Smooth muscle cell (in vitro differentiated cells): ENCODE measurements around the gene FUZ. TPM values are rescaled to one million over a fixed set of nuclear protein-coding genes. Genes with fewer than 3 reads are reported as not detected.

Experiments
- DNase-seq: peaks from one replicate; lab custom pipeline; 2025; ENCODE audit not compliant: unreplicated experiment; lab: John Stamatoyannopoulos, UW
- H2AFZ ChIP-seq: fragments of 200-600 bp; sonication (generic); 2 replicates; pipeline ENCODE4 v1.6.0; 2016; ENCODE audit warnings: antibody characterized with exemption, low read depth, mild to moderate bottlenecking
- H3F3A ChIP-seq: fragments of 200-600 bp; sonication (generic); 2 replicates; pipeline ENCODE4 v1.6.0; 2017; ENCODE audit warnings: antibody characterized with exemption, low read depth
- H3K27ac ChIP-seq: fragments of 200-600 bp; sonication (generic); 2 replicates; pipeline ENCODE4 v1.5.1; 2016; ENCODE audit warnings: low read depth, mild to moderate bottlenecking
- H3K27me3 ChIP-seq: fragments of 200-600 bp; sonication (generic); 2 replicates; pipeline ENCODE4 v1.6.1; 2016; ENCODE audit warnings: low read depth, mild to moderate bottlenecking
- H3K36me3 ChIP-seq: fragments of 200-600 bp; sonication (generic); 2 replicates; pipeline ENCODE4 v1.5.1; 2016; ENCODE audit warnings: low read depth
- H3K4me1 ChIP-seq: fragments of 200-600 bp; sonication (generic); 2 replicates; pipeline ENCODE4 v1.5.1; 2016; ENCODE audit warnings: low read depth
- H3K4me2 ChIP-seq: fragments of 200-600 bp; sonication (generic); 2 replicates; pipeline ENCODE4 v1.6.0; 2016; ENCODE audit warnings: mild to moderate bottlenecking
- H3K4me3 ChIP-seq: fragments of 200-600 bp; sonication (generic); 2 replicates; pipeline ENCODE4 v1.5.1; 2016; ENCODE audit warnings: mild to moderate bottlenecking
- H3K79me2 ChIP-seq: fragments of 200-600 bp; sonication (generic); 2 replicates; pipeline ENCODE4 v1.6.0; 2016; ENCODE audit warnings: low read depth, mild to moderate bottlenecking
- H3K9ac ChIP-seq: fragments of 200-600 bp; sonication (generic); 2 replicates; pipeline ENCODE4 v1.6.0; 2016; ENCODE audit warnings: low read depth
- H3K9me3 ChIP-seq: fragments of 200-600 bp; sonication (generic); replicated peaks from 2 replicates; pipeline ENCODE4 v1.5.1; 2016; ENCODE audit warnings: low read depth
- H4K20me1 ChIP-seq: fragments of 200-600 bp; sonication (generic); 2 replicates; pipeline ENCODE4 v1.6.0; 2016; ENCODE audit warnings: low read depth
- WGBS: methylation state at CpG from one replicate; pipeline ENCODE4 v1.1.7; 2016; ENCODE audit warnings: low lambda C conversion rate; 5-methylcytosine and 5-hydroxymethylcytosine counted together
- polyA plus RNA-seq: library from polyadenylated mRNA; unstranded; fragments of >200 nt; fragmentation: Nextera tagmentation; extraction: Ambion mirVana; gene quantifications from 2 replicates; pipeline ENCODE4 v1.2.1, GENCODE V29; 2016
- total RNA-seq: library from RNA; depleted of rRNA; stranded (reverse); fragments of >200 nt; gene quantifications from 2 replicates; pipeline ENCODE4 v1.2.3, GENCODE V29; 2014
- TF ChIP-seq, protein P1 (sequence below): fragments of 200-600 bp; sonication (generic); IDR thresholded peaks from 2 replicates; pipeline ENCODE4 v1.5.1; 2017; ENCODE audit warnings: borderline replicate concordance, mild to moderate bottlenecking, antibody characterized with exemption; ENCODE audit not compliant: insufficient read depth, poor library complexity, severe bottlenecking

FUZ gene
- total and polyA plus RNA-seq, 2 experiments from 2014 or later, result 16.2 to 18.3 TPM

DNA sequence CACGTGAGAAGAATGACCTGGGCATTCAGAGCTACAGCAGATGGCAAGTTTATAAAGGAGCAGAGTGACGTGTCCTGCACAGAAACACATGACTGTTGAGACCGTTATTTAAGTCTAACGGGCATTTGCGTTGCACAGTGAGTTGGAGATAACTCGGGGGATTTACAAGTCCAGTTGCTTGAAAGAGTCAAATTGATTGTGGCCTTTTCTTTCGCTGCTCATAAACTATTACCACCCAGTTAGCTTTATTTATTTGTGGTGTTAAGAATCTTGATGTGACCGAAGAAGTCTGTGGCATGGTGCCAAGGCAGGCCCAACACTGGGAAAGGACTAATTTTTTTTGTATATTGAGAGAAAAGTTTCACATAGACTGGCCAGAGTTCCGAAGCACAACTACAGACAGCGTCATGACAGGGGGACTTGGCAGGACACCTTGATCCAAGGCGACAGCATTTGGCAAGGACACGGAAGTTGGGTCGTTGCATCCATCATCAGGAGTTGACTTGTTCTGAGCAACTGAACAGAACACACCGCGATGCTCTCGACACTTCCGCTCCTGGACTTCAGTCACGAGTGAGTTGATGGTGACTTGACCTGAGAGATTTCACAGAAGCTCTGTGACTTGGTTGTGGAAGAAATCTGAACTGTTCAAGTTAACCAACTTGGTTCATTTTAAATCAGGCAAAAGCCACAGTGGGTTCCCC, 25.9 kb upstream of the FUZ start:
- Histone ChIP-seq H3K9ac (no peak overlapping the region), H3F3A (no peaks in the 10 kb centered on the region), H3K9me3 (no peaks in the 10 kb centered on the region), H3K4me2 (no peak overlapping the region), H3K4me3 (no peak overlapping the region), H3K27ac (no peak overlapping the region), H3K27me3 (no peaks in the 10 kb centered on the region), H3K4me1 (no peaks in the 10 kb centered on the region), H2AFZ (no peak overlapping the region), H4K20me1 (no peaks in the 10 kb centered on the region), H3K79me2 (no peaks in the 10 kb centered on the region), H3K36me3 (peaks cover 8% of the 10 kb centered on the region)
- 86% methylated on average over 18 of the region's 18 CpGs for WGBS
- DNase-seq, result no peak
- TF ChIP-seq, protein P1, sequence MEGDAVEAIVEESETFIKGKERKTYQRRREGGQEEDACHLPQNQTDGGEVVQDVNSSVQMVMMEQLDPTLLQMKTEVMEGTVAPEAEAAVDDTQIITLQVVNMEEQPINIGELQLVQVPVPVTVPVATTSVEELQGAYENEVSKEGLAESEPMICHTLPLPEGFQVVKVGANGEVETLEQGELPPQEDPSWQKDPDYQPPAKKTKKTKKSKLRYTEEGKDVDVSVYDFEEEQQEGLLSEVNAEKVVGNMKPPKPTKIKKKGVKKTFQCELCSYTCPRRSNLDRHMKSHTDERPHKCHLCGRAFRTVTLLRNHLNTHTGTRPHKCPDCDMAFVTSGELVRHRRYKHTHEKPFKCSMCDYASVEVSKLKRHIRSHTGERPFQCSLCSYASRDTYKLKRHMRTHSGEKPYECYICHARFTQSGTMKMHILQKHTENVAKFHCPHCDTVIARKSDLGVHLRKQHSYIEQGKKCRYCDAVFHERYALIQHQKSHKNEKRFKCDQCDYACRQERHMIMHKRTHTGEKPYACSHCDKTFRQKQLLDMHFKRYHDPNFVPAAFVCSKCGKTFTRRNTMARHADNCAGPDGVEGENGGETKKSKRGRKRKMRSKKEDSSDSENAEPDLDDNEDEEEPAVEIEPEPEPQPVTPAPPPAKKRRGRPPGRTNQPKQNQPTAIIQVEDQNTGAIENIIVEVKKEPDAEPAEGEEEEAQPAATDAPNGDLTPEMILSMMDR, result no peak

DNA sequence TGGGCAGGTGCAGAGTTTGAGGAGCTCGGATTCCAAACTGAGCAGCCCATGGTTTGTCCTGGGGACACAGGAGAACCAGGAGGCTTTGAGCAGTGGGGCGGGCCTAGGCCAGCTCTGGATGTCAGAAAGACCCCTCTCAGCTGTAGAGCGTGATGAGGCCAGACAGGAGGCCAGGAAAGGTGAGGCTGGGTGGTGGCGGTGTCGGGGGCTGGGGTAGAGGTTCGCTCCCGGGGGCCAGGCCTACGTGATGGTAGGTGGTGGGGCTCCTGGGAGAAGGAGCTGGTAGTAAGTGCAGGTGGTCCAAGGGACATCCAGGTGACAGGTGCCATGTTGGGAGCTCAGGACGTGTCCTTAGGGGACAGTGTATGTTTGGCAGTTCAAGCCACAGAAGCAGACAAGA, 24.3 kb upstream of the FUZ start:
- TF ChIP-seq, protein P1, result no peak
- Histone ChIP-seq H3K27me3 (no peaks in the 10 kb centered on the region), H3K9me3 (no peaks in the 10 kb centered on the region), H4K20me1 (no peaks in the 10 kb centered on the region), H2AFZ (no peak overlapping the region), H3K27ac (peak overlapping the region; percentile 41), H3K9ac (peak overlapping the region; percentile 12), H3K79me2 (no peaks in the 10 kb centered on the region), H3K4me3 (no peak overlapping the region), H3K4me2 (no peak overlapping the region), H3F3A (no peaks in the 10 kb centered on the region), H3K36me3 (peaks cover 8% of the 10 kb centered on the region), H3K4me1 (no peaks in the 10 kb centered on the region)
- DNase-seq, result no peak
- 97% methylated on average over 9 of the region's 9 CpGs for WGBS

- Histone ChIP-seq H4K20me1 (no peaks in the 10 kb centered on the region), H3K27me3 (no peaks in the 10 kb centered on the region), H3K79me2 (no peaks in the 10 kb centered on the region), H3K4me2 (no peak overlapping the region), H3K9me3 (no peaks in the 10 kb centered on the region), H3F3A (no peaks in the 10 kb centered on the region), H3K4me1 (no peaks in the 10 kb centered on the region), H3K36me3 (peaks cover 8% of the 10 kb centered on the region), H2AFZ (no peak overlapping the region), H3K27ac (peak overlapping the region; percentile 41), H3K4me3 (no peak overlapping the region), H3K9ac (peak overlapping the region; percentile 12)
- peak; percentile 7 for DNase-seq
- TF ChIP-seq, protein P1, result no peak
- 54% methylated on average over 5 of the region's 5 CpGs for WGBS
These were observed 23.9 kb upstream of the FUZ start for GRCh38 chr19:49837009-49837310.
